ENCODE measurements around the gene CATSPERZ. TPM values are rescaled to one million over a fixed set of nuclear protein-coding genes. Genes with fewer than 3 reads are reported as not detected.

Gene CATSPERZ
- total and polyA plus RNA-seq, 2 experiments from 2014 or later, result 0.46 TPM; not detected in 1

DNA sequence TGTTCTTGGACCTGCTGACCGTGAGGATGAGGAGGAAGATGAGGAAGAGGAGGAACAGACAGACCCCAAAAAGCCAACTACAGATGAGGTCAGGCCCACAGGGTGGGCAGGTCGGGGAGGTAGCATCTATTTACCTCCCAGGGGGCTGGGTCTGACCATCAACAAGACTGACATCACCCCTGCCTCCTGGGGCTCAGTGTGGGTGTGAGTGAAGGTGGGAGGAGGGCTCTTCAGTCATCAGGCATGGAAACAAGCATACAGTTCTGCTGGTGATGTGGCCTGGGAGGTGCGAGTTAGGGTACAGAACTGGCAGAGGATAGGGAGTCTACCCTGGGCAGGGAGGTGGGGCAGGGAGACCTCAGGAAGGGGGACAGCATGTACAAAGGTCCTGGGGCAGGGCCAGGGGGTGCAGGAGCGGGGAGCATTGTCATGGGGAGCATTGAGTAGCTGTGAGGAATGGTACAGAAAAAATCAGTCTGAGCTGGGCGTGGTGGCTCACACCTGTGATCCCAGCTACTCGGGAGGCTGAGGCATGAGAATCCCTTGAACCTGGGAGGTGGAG lies 39.9 kb upstream of the CATSPERZ start:
- no peaks in the 10 kb centered on the region for H3K9me2 ChIP-seq (replicated peaks; ENCODE audit: insufficient read depth)
- H4K20me1 ChIP-seq (ENCODE audit: insufficient read depth, poor library complexity, severe bottlenecking), result no peaks in the 10 kb centered on the region
- TF ChIP-seq, protein P1, sequence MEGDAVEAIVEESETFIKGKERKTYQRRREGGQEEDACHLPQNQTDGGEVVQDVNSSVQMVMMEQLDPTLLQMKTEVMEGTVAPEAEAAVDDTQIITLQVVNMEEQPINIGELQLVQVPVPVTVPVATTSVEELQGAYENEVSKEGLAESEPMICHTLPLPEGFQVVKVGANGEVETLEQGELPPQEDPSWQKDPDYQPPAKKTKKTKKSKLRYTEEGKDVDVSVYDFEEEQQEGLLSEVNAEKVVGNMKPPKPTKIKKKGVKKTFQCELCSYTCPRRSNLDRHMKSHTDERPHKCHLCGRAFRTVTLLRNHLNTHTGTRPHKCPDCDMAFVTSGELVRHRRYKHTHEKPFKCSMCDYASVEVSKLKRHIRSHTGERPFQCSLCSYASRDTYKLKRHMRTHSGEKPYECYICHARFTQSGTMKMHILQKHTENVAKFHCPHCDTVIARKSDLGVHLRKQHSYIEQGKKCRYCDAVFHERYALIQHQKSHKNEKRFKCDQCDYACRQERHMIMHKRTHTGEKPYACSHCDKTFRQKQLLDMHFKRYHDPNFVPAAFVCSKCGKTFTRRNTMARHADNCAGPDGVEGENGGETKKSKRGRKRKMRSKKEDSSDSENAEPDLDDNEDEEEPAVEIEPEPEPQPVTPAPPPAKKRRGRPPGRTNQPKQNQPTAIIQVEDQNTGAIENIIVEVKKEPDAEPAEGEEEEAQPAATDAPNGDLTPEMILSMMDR (IDR thresholded peaks at IDR 0.05; ENCODE audit: poor library complexity), result no peak
- TF ChIP-seq EZH2 (IDR thresholded peaks at IDR 0.05; ENCODE audit: borderline replicate concordance), result no peak
- TF ChIP-seq EZH2phosphoT487 (IDR thresholded peaks at IDR 0.05; ENCODE audit: low read depth, severe bottlenecking, unreplicated experiment), result no peak
- no peaks in the 10 kb centered on the region for H3K9me3 ChIP-seq (ENCODE audit: low read depth)
- 98% methylated on average over 6 of the region's 6 CpGs for WGBS (ENCODE audit: low lambda C conversion rate, missing lambda C conversion rate)
- no peaks in the 10 kb centered on the region for H3K4me1 ChIP-seq (ENCODE audit: insufficient read depth)
- H3K4me2 ChIP-seq, result no peak overlapping the region
- H2AFZ ChIP-seq, result no peak overlapping the region
- no peaks in the 10 kb centered on the region for H3K79me2 ChIP-seq
- DNase-seq (ENCODE audit: low spot score), result no peak
- no peak overlapping the region for H3K4me3 ChIP-seq
- no peak overlapping the region for H3K27ac ChIP-seq
- H3K27me3 ChIP-seq, result no peaks in the 10 kb centered on the region
- H3K36me3 ChIP-seq (replicated peaks; ENCODE audit: insufficient read depth, low read depth), result no peaks in the 10 kb centered on the region

GRCh38 chr11:64261556-64262080 lies 38.5 kb upstream of the CATSPERZ start:
- Histone ChIP-seq H3K9me2 (replicated peaks; ENCODE audit: insufficient read depth) (no peaks in the 10 kb centered on the region), H3K4me2 (no peak overlapping the region), H3K79me2 (no peaks in the 10 kb centered on the region), H3K27me3 (no peaks in the 10 kb centered on the region), H3K9me3 (ENCODE audit: low read depth) (no peaks in the 10 kb centered on the region), H3K4me1 (ENCODE audit: insufficient read depth) (no peaks in the 10 kb centered on the region), H3K36me3 (replicated peaks; ENCODE audit: insufficient read depth, low read depth) (no peaks in the 10 kb centered on the region), H3K27ac (no peak overlapping the region), H4K20me1 (ENCODE audit: insufficient read depth, poor library complexity, severe bottlenecking) (no peaks in the 10 kb centered on the region), H3K4me3 (no peak overlapping the region), H2AFZ (no peak overlapping the region)
- TF ChIP-seq, protein P1 (IDR thresholded peaks at IDR 0.05; ENCODE audit: poor library complexity), result no peak
- TF ChIP-seq EZH2 (IDR thresholded peaks at IDR 0.05; ENCODE audit: borderline replicate concordance), result no peak
- TF ChIP-seq EZH2phosphoT487 (IDR thresholded peaks at IDR 0.05; ENCODE audit: low read depth, severe bottlenecking, unreplicated experiment), result no peak
- WGBS (ENCODE audit: low lambda C conversion rate, missing lambda C conversion rate), result 96% methylated on average over 17 of the region's 18 CpGs
- DNase-seq (ENCODE audit: low spot score), result no peak

GRCh38 chr11:64262271-64263002 lies 37.7 kb upstream of the CATSPERZ start:
- no peak for TF ChIP-seq EZH2phosphoT487 (IDR thresholded peaks at IDR 0.05; ENCODE audit: low read depth, severe bottlenecking, unreplicated experiment)
- TF ChIP-seq, protein P1 (IDR thresholded peaks at IDR 0.05; ENCODE audit: poor library complexity), result no peak
- no peak for TF ChIP-seq EZH2 (IDR thresholded peaks at IDR 0.05; ENCODE audit: borderline replicate concordance)
- no peak overlapping the region for H3K4me3 ChIP-seq
- no peaks in the 10 kb centered on the region for H3K9me3 ChIP-seq (ENCODE audit: low read depth)
- no peak overlapping the region for H2AFZ ChIP-seq
- no peak overlapping the region for H3K4me2 ChIP-seq
- H3K4me1 ChIP-seq (ENCODE audit: insufficient read depth), result no peaks in the 10 kb centered on the region
- DNase-seq (ENCODE audit: low spot score), result no peak
- H3K27ac ChIP-seq, result no peak overlapping the region
- H3K79me2 ChIP-seq, result no peaks in the 10 kb centered on the region
- H3K9me2 ChIP-seq (replicated peaks; ENCODE audit: insufficient read depth), result no peaks in the 10 kb centered on the region
- H3K27me3 ChIP-seq, result no peaks in the 10 kb centered on the region
- no peaks in the 10 kb centered on the region for H3K36me3 ChIP-seq (replicated peaks; ENCODE audit: insufficient read depth, low read depth)
- no peaks in the 10 kb centered on the region for H4K20me1 ChIP-seq (ENCODE audit: insufficient read depth, poor library complexity, severe bottlenecking)
- WGBS (ENCODE audit: low lambda C conversion rate, missing lambda C conversion rate), result 97% methylated on average over 41 of the region's 42 CpGs

All from hepatocyte (in vitro differentiated cells).